ENCODE measurements around the gene CNTLN. TPM values are rescaled to one million over a fixed set of nuclear protein-coding genes. Genes with fewer than 3 reads are reported as not detected.

CNTLN gene
- total and polyA plus RNA-seq, 2 donors from 2014 or later: 2.0 to 8.0 TPM

DNA sequence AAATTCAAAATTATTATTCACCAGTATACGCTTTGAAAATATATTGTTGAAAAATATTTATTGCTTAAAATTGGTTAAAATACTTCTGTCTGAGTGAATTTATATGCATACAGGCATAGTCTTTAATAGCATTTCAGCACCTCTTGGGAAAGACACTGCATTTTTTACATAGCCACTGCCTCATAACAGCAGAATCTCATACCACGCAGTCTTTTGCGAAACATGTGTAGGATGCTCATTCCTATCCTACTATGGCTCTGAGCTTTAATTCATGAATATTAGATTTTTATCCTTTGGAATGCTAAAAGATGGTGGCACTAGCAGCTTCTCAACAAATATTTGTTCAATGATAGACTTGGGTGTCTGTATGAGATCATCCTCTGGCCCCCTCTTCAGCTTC is 350.1 kb downstream of the CNTLN start:
- no peak for FAIRE-seq
- Histone ChIP-seq H3K4me3 (ENCODE audit: low read length in 3 of 3) (no peak overlapping the region), H3K36me3 (ENCODE audit: control insufficient read depth in 2 of 3, insufficient read depth in 3 of 3, low read length in 3 of 3) (no peaks in the 10 kb centered on the region), H3K4me1 (ENCODE audit: control insufficient read depth in 2 of 3, insufficient read depth in 2 of 3, low read depth in 1 of 3, low read length in 3 of 3) (no peaks in the 10 kb centered on the region), H3K27ac (ENCODE audit: low read depth in 2 of 2, low read length in 2 of 2) (no peak overlapping the region), H3K9me3 (ENCODE audit: control insufficient read depth in 2 of 3, insufficient read depth in 1 of 3, low read length in 3 of 3) (no peaks in the 10 kb centered on the region), H3K9ac (ENCODE audit: low read length in 3 of 3) (no peak overlapping the region), H3K27me3 (ENCODE audit: control insufficient read depth, insufficient read depth, low read length) (no peaks in the 10 kb centered on the region)
- TF ChIP-seq, protein P1, sequence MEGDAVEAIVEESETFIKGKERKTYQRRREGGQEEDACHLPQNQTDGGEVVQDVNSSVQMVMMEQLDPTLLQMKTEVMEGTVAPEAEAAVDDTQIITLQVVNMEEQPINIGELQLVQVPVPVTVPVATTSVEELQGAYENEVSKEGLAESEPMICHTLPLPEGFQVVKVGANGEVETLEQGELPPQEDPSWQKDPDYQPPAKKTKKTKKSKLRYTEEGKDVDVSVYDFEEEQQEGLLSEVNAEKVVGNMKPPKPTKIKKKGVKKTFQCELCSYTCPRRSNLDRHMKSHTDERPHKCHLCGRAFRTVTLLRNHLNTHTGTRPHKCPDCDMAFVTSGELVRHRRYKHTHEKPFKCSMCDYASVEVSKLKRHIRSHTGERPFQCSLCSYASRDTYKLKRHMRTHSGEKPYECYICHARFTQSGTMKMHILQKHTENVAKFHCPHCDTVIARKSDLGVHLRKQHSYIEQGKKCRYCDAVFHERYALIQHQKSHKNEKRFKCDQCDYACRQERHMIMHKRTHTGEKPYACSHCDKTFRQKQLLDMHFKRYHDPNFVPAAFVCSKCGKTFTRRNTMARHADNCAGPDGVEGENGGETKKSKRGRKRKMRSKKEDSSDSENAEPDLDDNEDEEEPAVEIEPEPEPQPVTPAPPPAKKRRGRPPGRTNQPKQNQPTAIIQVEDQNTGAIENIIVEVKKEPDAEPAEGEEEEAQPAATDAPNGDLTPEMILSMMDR (IDR thresholded peaks at IDR 0.05; ENCODE audit: borderline replicate concordance, extremely low read depth, insufficient read depth): no peak
- no peak for DNase-seq
- intact Hi-C loops (cut with DNase I): no loop called here

DNA sequence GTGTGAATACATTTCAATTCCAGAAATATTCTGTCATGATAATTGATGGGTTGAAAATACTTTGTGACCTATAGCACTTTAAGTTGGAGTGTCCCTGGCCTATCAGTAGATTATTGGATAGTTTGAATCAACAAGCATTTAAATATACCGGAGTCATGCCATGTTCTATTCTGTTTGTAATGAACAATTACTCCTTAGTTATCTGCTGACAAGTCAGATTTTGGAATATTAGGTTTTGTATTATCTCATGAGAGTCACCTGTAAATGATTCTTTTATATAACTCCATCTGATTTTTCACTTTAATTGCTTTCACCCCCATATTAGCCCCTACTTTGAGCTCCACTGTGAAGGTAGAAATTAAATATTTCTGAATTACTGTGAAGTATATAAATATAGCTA is 351.6 kb downstream of the CNTLN start:
- H3K4me3 ChIP-seq (ENCODE audit: low read length in 3 of 3): no peak overlapping the region
- no peaks in the 10 kb centered on the region for H3K9me3 ChIP-seq (ENCODE audit: control insufficient read depth in 2 of 3, insufficient read depth in 1 of 3, low read length in 3 of 3)
- FAIRE-seq: no peak
- no peaks in the 10 kb centered on the region for H3K4me1 ChIP-seq (ENCODE audit: control insufficient read depth in 2 of 3, insufficient read depth in 2 of 3, low read depth in 1 of 3, low read length in 3 of 3)
- DNase-seq: no peak
- intact Hi-C loops (cut with DNase I): no loop called here
- H3K9ac ChIP-seq (ENCODE audit: low read length in 3 of 3): no peak overlapping the region
- no peak overlapping the region for H3K27ac ChIP-seq (ENCODE audit: low read depth in 2 of 2, low read length in 2 of 2)
- no peaks in the 10 kb centered on the region for H3K36me3 ChIP-seq (ENCODE audit: control insufficient read depth in 2 of 3, insufficient read depth in 3 of 3, low read length in 3 of 3)
- H3K27me3 ChIP-seq (ENCODE audit: control insufficient read depth, insufficient read depth, low read length): no peaks in the 10 kb centered on the region
- TF ChIP-seq, protein P1 (IDR thresholded peaks at IDR 0.05; ENCODE audit: borderline replicate concordance, extremely low read depth, insufficient read depth): no peak

DNA sequence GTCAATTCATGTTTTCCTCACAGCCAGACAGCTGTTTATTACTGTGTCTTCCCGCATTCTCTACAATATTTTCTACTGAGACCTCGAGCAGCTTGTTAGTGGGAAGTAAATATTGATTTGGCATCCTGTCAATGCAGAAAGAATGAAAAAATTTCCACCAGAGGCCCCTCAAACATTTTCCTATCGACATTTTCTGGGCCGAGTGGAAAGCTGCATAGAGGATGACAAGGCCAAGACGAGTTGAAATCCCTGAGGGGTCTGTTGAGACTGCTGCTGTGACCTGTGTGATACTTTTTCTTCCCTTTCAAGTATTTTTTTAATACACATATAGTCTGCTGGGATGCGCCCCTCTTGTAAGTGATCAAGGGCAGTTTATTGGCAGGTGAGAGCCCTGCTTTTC is 352.6 kb downstream of the CNTLN start:
- Histone ChIP-seq H3K36me3 (ENCODE audit: control insufficient read depth in 2 of 3, insufficient read depth in 3 of 3, low read length in 3 of 3) (no peaks in the 10 kb centered on the region), H3K27me3 (ENCODE audit: control insufficient read depth, insufficient read depth, low read length) (no peaks in the 10 kb centered on the region), H3K4me1 (ENCODE audit: control insufficient read depth in 2 of 3, insufficient read depth in 2 of 3, low read depth in 1 of 3, low read length in 3 of 3) (no peaks in the 10 kb centered on the region), H3K9ac (ENCODE audit: low read length in 3 of 3) (no peak overlapping the region), H3K4me3 (ENCODE audit: low read length in 3 of 3) (no peak overlapping the region), H3K27ac (ENCODE audit: low read depth in 2 of 2, low read length in 2 of 2) (no peak overlapping the region), H3K9me3 (ENCODE audit: control insufficient read depth in 2 of 3, insufficient read depth in 1 of 3, low read length in 3 of 3) (no peaks in the 10 kb centered on the region)
- DNase-seq (no peak), FAIRE-seq (no peak)
- TF ChIP-seq, protein P1 (IDR thresholded peaks at IDR 0.05; ENCODE audit: borderline replicate concordance, extremely low read depth, insufficient read depth): no peak
- intact Hi-C loops (cut with DNase I): no loop called here

DNA sequence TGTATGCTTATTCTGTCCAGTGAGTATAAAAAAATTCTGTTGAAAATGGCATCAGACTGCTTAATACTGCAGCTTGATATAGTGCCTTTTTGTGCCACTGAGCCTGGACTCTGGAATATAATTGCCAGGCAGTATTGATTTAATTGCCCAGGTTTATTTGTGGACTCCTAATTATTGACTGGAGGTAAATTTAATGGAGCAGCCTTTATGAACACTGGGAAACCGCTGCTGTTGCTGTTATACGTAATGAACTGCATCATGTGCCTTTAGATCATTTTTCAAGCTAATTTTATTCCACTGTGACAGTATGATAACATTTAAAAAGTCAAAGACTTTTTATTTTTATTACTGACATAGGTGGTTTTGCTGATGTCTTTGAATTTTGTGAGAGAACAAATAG is 353.8 kb downstream of the CNTLN start:
- H3K9me3 ChIP-seq (ENCODE audit: control insufficient read depth in 2 of 3, insufficient read depth in 1 of 3, low read length in 3 of 3): no peaks in the 10 kb centered on the region
- H3K4me1 ChIP-seq (ENCODE audit: control insufficient read depth in 2 of 3, insufficient read depth in 2 of 3, low read depth in 1 of 3, low read length in 3 of 3): no peaks in the 10 kb centered on the region
- TF ChIP-seq, protein P1 (IDR thresholded peaks at IDR 0.05; ENCODE audit: borderline replicate concordance, extremely low read depth, insufficient read depth): no peak
- H3K27me3 ChIP-seq (ENCODE audit: control insufficient read depth, insufficient read depth, low read length): no peaks in the 10 kb centered on the region
- H3K27ac ChIP-seq (ENCODE audit: low read depth in 2 of 2, low read length in 2 of 2): no peak overlapping the region
- H3K9ac ChIP-seq (ENCODE audit: low read length in 3 of 3): no peak overlapping the region
- FAIRE-seq (no peak), DNase-seq (no peak)
- no peak overlapping the region for H3K4me3 ChIP-seq (ENCODE audit: low read length in 3 of 3)
- H3K36me3 ChIP-seq (ENCODE audit: control insufficient read depth in 2 of 3, insufficient read depth in 3 of 3, low read length in 3 of 3): no peaks in the 10 kb centered on the region
- intact Hi-C loops (cut with DNase I): no loop called here

All from kidney (tissue), 14 donors.